ENCODE measurements around the gene RIOX2.

The RIOX2 gene

GRCh38 chr3:97954228-97954827, 17.9 kb downstream of the RIOX2 start:
- Histone ChIP-seq H3K27me3 (replicated peaks; ENCODE audit: insufficient read depth, low read length) (no peaks in the 10 kb centered on the region), H3K9me2 (replicated peaks; ENCODE audit: insufficient read depth, low read length) (no peaks in the 10 kb centered on the region), H3K4me3 (ENCODE audit: low read length) (no peak overlapping the region), H2AFZ (ENCODE audit: low read length) (no peak overlapping the region), H3K4me2 (ENCODE audit: low read depth, low read length) (no peak overlapping the region), H3K9ac (ENCODE audit: low read length) (no peak overlapping the region), H3K4me1 (ENCODE audit: low read length) (no peaks in the 10 kb centered on the region), H4K20me1 (ENCODE audit: insufficient read depth, low read length) (no peaks in the 10 kb centered on the region), H3K27ac (ENCODE audit: low read length) (no peak overlapping the region), H3K36me3 (replicated peaks; ENCODE audit: insufficient read depth, low read length) (peaks cover 8% of the 10 kb centered on the region; the same call in 1 of the 2 replicates), H3K79me2 (ENCODE audit: low read length) (no peaks in the 10 kb centered on the region), H3F3A (ENCODE audit: insufficient read depth, low read length) (no peaks in the 10 kb centered on the region), H3K9me3 (replicated peaks; ENCODE audit: insufficient read depth, low read length) (no peaks in the 10 kb centered on the region)
- DNase-seq, result no peak
- TF ChIP-seq EZH2 (optimal IDR thresholded peaks at IDR 0.05; ENCODE audit: low read depth, low read length), result no peak
- no peak for TF ChIP-seq EZH2phosphoT487 (IDR thresholded peaks at IDR 0.05; ENCODE audit: low read length)
- TF ChIP-seq, protein P1, sequence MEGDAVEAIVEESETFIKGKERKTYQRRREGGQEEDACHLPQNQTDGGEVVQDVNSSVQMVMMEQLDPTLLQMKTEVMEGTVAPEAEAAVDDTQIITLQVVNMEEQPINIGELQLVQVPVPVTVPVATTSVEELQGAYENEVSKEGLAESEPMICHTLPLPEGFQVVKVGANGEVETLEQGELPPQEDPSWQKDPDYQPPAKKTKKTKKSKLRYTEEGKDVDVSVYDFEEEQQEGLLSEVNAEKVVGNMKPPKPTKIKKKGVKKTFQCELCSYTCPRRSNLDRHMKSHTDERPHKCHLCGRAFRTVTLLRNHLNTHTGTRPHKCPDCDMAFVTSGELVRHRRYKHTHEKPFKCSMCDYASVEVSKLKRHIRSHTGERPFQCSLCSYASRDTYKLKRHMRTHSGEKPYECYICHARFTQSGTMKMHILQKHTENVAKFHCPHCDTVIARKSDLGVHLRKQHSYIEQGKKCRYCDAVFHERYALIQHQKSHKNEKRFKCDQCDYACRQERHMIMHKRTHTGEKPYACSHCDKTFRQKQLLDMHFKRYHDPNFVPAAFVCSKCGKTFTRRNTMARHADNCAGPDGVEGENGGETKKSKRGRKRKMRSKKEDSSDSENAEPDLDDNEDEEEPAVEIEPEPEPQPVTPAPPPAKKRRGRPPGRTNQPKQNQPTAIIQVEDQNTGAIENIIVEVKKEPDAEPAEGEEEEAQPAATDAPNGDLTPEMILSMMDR (IDR thresholded peaks at IDR 0.05; ENCODE audit: low read length), result no peak

DNA sequence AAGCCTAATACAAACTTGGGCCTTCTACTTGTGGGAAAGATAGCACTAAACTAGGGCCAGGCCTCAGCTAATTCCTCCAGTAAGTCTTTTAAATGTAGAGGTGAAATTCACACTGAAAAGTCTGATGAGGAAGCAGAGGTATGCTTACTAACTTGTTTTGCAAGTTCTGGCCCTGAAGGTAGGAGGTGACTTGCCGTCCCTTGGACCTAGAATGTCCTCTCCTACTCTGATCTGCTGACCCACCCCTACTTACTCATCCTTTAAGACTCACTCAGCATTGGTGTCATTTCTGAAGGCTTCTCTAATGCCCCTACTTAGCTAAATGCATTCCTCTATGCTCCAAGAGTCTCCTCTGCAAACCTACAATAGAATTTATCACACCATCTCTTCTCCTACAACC, 19.4 kb downstream of the RIOX2 start:
- Histone ChIP-seq H3K4me1 (ENCODE audit: low read length) (no peaks in the 10 kb centered on the region), H3K9me2 (replicated peaks; ENCODE audit: insufficient read depth, low read length) (no peaks in the 10 kb centered on the region), H3F3A (ENCODE audit: insufficient read depth, low read length) (no peaks in the 10 kb centered on the region), H3K27me3 (replicated peaks; ENCODE audit: insufficient read depth, low read length) (no peaks in the 10 kb centered on the region), H3K9me3 (replicated peaks; ENCODE audit: insufficient read depth, low read length) (no peaks in the 10 kb centered on the region), H3K27ac (ENCODE audit: low read length) (no peak overlapping the region), H3K4me3 (ENCODE audit: low read length) (no peak overlapping the region), H3K36me3 (replicated peaks; ENCODE audit: insufficient read depth, low read length) (peaks cover 8% of the 10 kb centered on the region; the same call in 1 of the 2 replicates), H3K4me2 (ENCODE audit: low read depth, low read length) (no peak overlapping the region), H4K20me1 (ENCODE audit: insufficient read depth, low read length) (no peaks in the 10 kb centered on the region), H3K9ac (ENCODE audit: low read length) (no peak overlapping the region), H2AFZ (ENCODE audit: low read length) (no peak overlapping the region), H3K79me2 (ENCODE audit: low read length) (no peaks in the 10 kb centered on the region)
- no peak for DNase-seq
- TF ChIP-seq EZH2 (optimal IDR thresholded peaks at IDR 0.05; ENCODE audit: low read depth, low read length), result no peak
- TF ChIP-seq EZH2phosphoT487 (IDR thresholded peaks at IDR 0.05; ENCODE audit: low read length), result no peak
- TF ChIP-seq, protein P1 (IDR thresholded peaks at IDR 0.05; ENCODE audit: low read length), result no peak

GRCh38 chr3:97952280-97952679, 20.0 kb downstream of the RIOX2 start:
- no peak for TF ChIP-seq EZH2phosphoT487 (IDR thresholded peaks at IDR 0.05; ENCODE audit: low read length)
- TF ChIP-seq, protein P1 (IDR thresholded peaks at IDR 0.05; ENCODE audit: low read length), result no peak
- TF ChIP-seq EZH2 (optimal IDR thresholded peaks at IDR 0.05; ENCODE audit: low read depth, low read length), result no peak
- H3K36me3 ChIP-seq (replicated peaks; ENCODE audit: insufficient read depth, low read length), result peaks cover 8% of the 10 kb centered on the region; the same call in 1 of the 2 replicates

More at GRCh38 chr3:97952280-97952679, 20.0 kb downstream of the RIOX2 start:
- Histone ChIP-seq H2AFZ (ENCODE audit: low read length) (no peak overlapping the region), H3K9me2 (replicated peaks; ENCODE audit: insufficient read depth, low read length) (no peaks in the 10 kb centered on the region), H3K9ac (ENCODE audit: low read length) (no peak overlapping the region), H3K79me2 (ENCODE audit: low read length) (no peaks in the 10 kb centered on the region), H3K27me3 (replicated peaks; ENCODE audit: insufficient read depth, low read length) (no peaks in the 10 kb centered on the region), H3K4me2 (ENCODE audit: low read depth, low read length) (no peak overlapping the region), H4K20me1 (ENCODE audit: insufficient read depth, low read length) (no peaks in the 10 kb centered on the region), H3K9me3 (replicated peaks; ENCODE audit: insufficient read depth, low read length) (no peaks in the 10 kb centered on the region), H3K27ac (ENCODE audit: low read length) (no peak overlapping the region), H3K4me1 (ENCODE audit: low read length) (no peaks in the 10 kb centered on the region), H3F3A (ENCODE audit: insufficient read depth, low read length) (no peaks in the 10 kb centered on the region), H3K4me3 (ENCODE audit: low read length) (no peak overlapping the region)
- DNase-seq, result no peak
